K562 (cell line): ENCODE results near the gene UBXN2A. TPM values are rescaled to one million over a fixed set of nuclear protein-coding genes. Genes with fewer than 3 reads are reported as not detected.
"Not testable (repeated sequence)": the region's sequence is repeated elsewhere in the genome, so short reads cannot be mapped to it uniquely, and the experiment has no call there.

Experiments
- ATAC-seq: fragments of 200-7000 bp; cut with Tn5 transposase; 3 replicates; pipeline ENCODE4 v1.9.1; 2020; ENCODE audit warnings: moderate library complexity
- BruUV-seq: library from RNA; stranded (reverse); fragments of 400-500 nt; replicated peaks from 2 replicates; lab custom pipeline; 2021; lab: Mats Ljungman, UMichigan
- CTCF ChIA-PET: fragments of 300-600 bp; formaldehyde crosslinking; extraction: SDS; loops from one replicate; lab custom pipeline; 2021; ENCODE audit warnings: low intra/inter-chr PET ratio; lab: Yijun Ruan, JAX
- POLR2A ChIA-PET: fragments of 300-600, 350-650 bp; sonication (Branson Sonifier 250); formaldehyde crosslinking; extraction: SDS; loops from one replicate; lab custom pipeline; 2021; ENCODE audit warnings: antibody characterized with exemption, inconsistent platforms; lab: Yijun Ruan, JAX
- DNase-seq, 4 experiments: peaks; one replicate each; pipeline versions ENCODE4 v3.0.0 to v3.0.0-alpha.2; 2011 to 2018; ENCODE audit warnings: low spot score in 3 of 4, mixed read lengths in 3 of 4; ENCODE audit errors: extremely low read depth in 1 of 4
- FAIRE-seq: peaks from 2 replicates; lab custom pipeline; 2011; peaks lifted over from hg19 to GRCh38; lab: Jason Lieb, UNC
- H2AFZ ChIP-seq: 2 replicates; pipeline ENCODE4 v1.6.0; 2011; ENCODE audit warnings: low read depth, low read length, control low read depth, inconsistent platforms
- H3K27ac ChIP-seq: fragments of 200-600 bp; 3 replicates; pipeline ENCODE4 v1.8.0; 2011; ENCODE audit warnings: low read depth, mild to moderate bottlenecking, control low read depth, inconsistent platforms, low read length, moderate library complexity, mixed read lengths; ENCODE audit errors: extremely low read depth
- H3K27me3 ChIP-seq, 2 experiments: fragments of 300-600 bp in 1 of 2; 2 replicates in 1 of 2; 3 replicates in 1 of 2; pipeline versions ENCODE4 v1.6.0 to v1.8.0; 2011; ENCODE audit warnings: inconsistent platforms in 2 of 2, low read length in 2 of 2, mild to moderate bottlenecking in 1 of 2, mixed read lengths in 1 of 2, moderate library complexity in 1 of 2; ENCODE audit not compliant: control insufficient read depth in 2 of 2, insufficient read depth in 2 of 2
- H3K36me3 ChIP-seq: fragments of 300-600 bp; 3 replicates; pipeline ENCODE4 v1.8.0; 2011; ENCODE audit warnings: mild to moderate bottlenecking, low read length, inconsistent platforms; ENCODE audit not compliant: control insufficient read depth, insufficient read depth
- H3K4me1 ChIP-seq, 2 experiments: fragments of 200-600 bp in 1 of 2; replicated peaks in 1 of 2; 2 replicates in 1 of 2; 3 replicates in 1 of 2; pipeline versions ENCODE4 v1.5.1 to v1.8.0; 2011; ENCODE audit warnings: inconsistent platforms in 2 of 2, low read length in 2 of 2, mild to moderate bottlenecking in 1 of 2, mixed read lengths in 1 of 2, moderate library complexity in 1 of 2; ENCODE audit not compliant: control insufficient read depth in 2 of 2, insufficient read depth in 2 of 2
- H3K4me2 ChIP-seq: 2 replicates; pipeline ENCODE4 v1.6.1; 2011; ENCODE audit warnings: low read length, control low read depth, inconsistent platforms, mixed read lengths; ENCODE audit not compliant: insufficient read depth
- H3K4me3 ChIP-seq: fragments of 200-600 bp; sonication (generic), shearing (Covaris generic); 2 replicates; pipeline ENCODE4 v1.5.1; 2016; ENCODE audit warnings: control low read depth, inconsistent platforms
- H3K79me2 ChIP-seq: fragments of 200-600 bp; 3 replicates; pipeline ENCODE4 v1.8.0; 2011; ENCODE audit warnings: low read length, inconsistent platforms; ENCODE audit not compliant: control insufficient read depth, insufficient read depth
- H3K9ac ChIP-seq, 2 experiments: 2 replicates each; pipeline versions ENCODE4 v1.6.0 to v1.6.1; 2011; ENCODE audit warnings: low read depth in 2 of 2, low read length in 2 of 2, control low read depth in 1 of 2, inconsistent platforms in 1 of 2, mild to moderate bottlenecking in 1 of 2, mixed read lengths in 1 of 2; ENCODE audit not compliant: insufficient read depth in 1 of 2
- H3K9me1 ChIP-seq: one replicate; pipeline ENCODE4 v1.6.0; 2011; ENCODE audit warnings: inconsistent platforms, mild to moderate bottlenecking, low read length, moderate library complexity; ENCODE audit not compliant: control insufficient read depth, insufficient read depth
- H3K9me3 ChIP-seq: replicated peaks from 2 replicates; pipeline ENCODE4 v1.5.1; 2011; ENCODE audit warnings: low read depth, low read length, inconsistent platforms; ENCODE audit not compliant: control insufficient read depth, insufficient read depth
- H4K20me1 ChIP-seq: replicated peaks from 2 replicates; pipeline ENCODE4 v1.6.1; 2011; ENCODE audit warnings: low read length, inconsistent platforms, mixed read lengths; ENCODE audit not compliant: control insufficient read depth, insufficient read depth
- BCOR ChIP-seq: fragments of 450-650 bp; IDR thresholded peaks from 2 replicates; pipeline ENCODE4 v1.6.1; 2016
- BDP1 ChIP-seq: IDR thresholded peaks from 3 replicates; pipeline ENCODE4 v1.6.1; 2011; ENCODE audit not compliant: insufficient read length, insufficient read depth
- FOXP1 ChIP-seq: sonication (generic); formaldehyde crosslinking; IDR thresholded peaks from 2 replicates; pipeline ENCODE4 v1.8.0; 2022; ENCODE audit warnings: mild to moderate bottlenecking, missing genetic modification reagents
- MAFK ChIP-seq: IDR thresholded peaks from 2 replicates; pipeline ENCODE4 v1.6.1; 2011; ENCODE audit warnings: low read length, improper control_type of control experiment
- NCOA2 ChIP-seq, 2 experiments: fragments of 450-650 bp; IDR thresholded peaks; 2 replicates each; pipeline ENCODE4 v1.6.1; 2018; ENCODE audit warnings: mild to moderate bottlenecking in 2 of 2, moderate library complexity in 1 of 2; ENCODE audit not compliant: partially characterized antibody in 2 of 2
- NR4A1 ChIP-seq, 2 experiments: fragments of 250-450 bp in 1 of 2; fragments of 450-650 bp in 1 of 2; sonication (Bioruptor Pico) in 1 of 2; IDR thresholded peaks; 2 replicates each; pipeline versions ENCODE4 v1.4.0 to v1.6.1; 2016 to 2020; ENCODE audit warnings: mild to moderate bottlenecking in 2 of 2, missing compliant biosample characterization in 1 of 2, missing genetic modification characterization in 1 of 2, moderate library complexity in 1 of 2
- RAD21 ChIP-seq, 2 experiments: fragments of 250-450 bp in 1 of 2; fragments of 450-650 bp in 1 of 2; sonication (Bioruptor Pico) in 1 of 2; formaldehyde crosslinking in 1 of 2; IDR thresholded peaks in 1 of 2; conservative IDR thresholded peaks in 1 of 2; 2 replicates each; pipeline versions ENCODE4 v1.4.0 to v1.8.0; 2020 to 2022; ENCODE audit warnings: mild to moderate bottlenecking in 2 of 2, moderate library complexity in 1 of 2
- SIN3A ChIP-seq, 2 experiments: fragments of 150-350 bp in 1 of 2; IDR thresholded peaks; 2 replicates each; pipeline ENCODE4 v1.6.1; 2011 to 2016; ENCODE audit warnings: borderline replicate concordance in 2 of 2, low read depth in 2 of 2, low read length in 2 of 2, mild to moderate bottlenecking in 2 of 2, moderate library complexity in 2 of 2; ENCODE audit not compliant: control insufficient read depth in 1 of 2
- TRIM28 ChIP-seq: fragments of 450-650 bp; IDR thresholded peaks from 2 replicates; pipeline ENCODE4 v1.6.1; 2017
- ZNF184 ChIP-seq: sonication (generic); formaldehyde crosslinking; IDR thresholded peaks from 2 replicates; pipeline ENCODE4 v1.5.0; 2020; ENCODE audit warnings: missing genetic modification reagents
- ZNF408 ChIP-seq: fragments of 250-450 bp; sonication (Bioruptor Pico); IDR thresholded peaks from 2 replicates; pipeline ENCODE4 v1.4.0; 2020; ENCODE audit warnings: low read depth, mild to moderate bottlenecking, moderate library complexity
- ZNF589 ChIP-seq: fragments of 200-800 bp; sonication (Bioruptor generic); IDR thresholded peaks from 2 replicates; pipeline ENCODE4 v1.6.1; 2016; ENCODE audit warnings: low read depth, missing genetic modification characterization, missing compliant biosample characterization
- WGBS: fragments of 100-300 bp; shearing (Covaris generic); methylation state at CpG from one replicate; pipeline ENCODE4 v1.1.6; 2016; ENCODE audit warnings: low coverage, mixed read lengths; ENCODE audit not compliant: insufficient coverage; ENCODE audit errors: missing lambda C conversion rate; 5-methylcytosine and 5-hydroxymethylcytosine counted together
- in situ Hi-C: fragments of 300-500 bp; cut with MboI; formaldehyde crosslinking; loops from 4 replicates; pipeline ENCODE4 v1.15.0; 2018; ENCODE audit warnings: inconsistent platforms, mixed read lengths
- intact Hi-C: fragments of 100-400 bp; cut with micrococcal nuclease; formaldehyde crosslinking; loops from 2 replicates; pipeline ENCODE4 v1.14.2; 2022
- polyA plus RNA-seq, 8 experiments: library from polyadenylated mRNA; depleted of rRNA in 4 of 8; stranded (reverse) in 5 of 8; unstranded in 3 of 8; fragments of >200 nt; fragmentation: Nextera tagmentation in 2 of 8; fragmentation: Illumina TruSeq in 1 of 8; extraction: Ambion mirVana in 2 of 8; extraction: Trizol in 1 of 8; gene quantifications; 2 replicates each; pipeline versions ENCODE4 v1.2.1 to v1.2.3, GENCODE V29; 2011 to 2014; ENCODE audit warnings: inconsistent platforms in 1 of 8, missing spikeins in 1 of 8
- total RNA-seq, 7 experiments: library from RNA; depleted of rRNA in 6 of 7; stranded (reverse); fragments of >200 nt in 6 of 7; fragmentation: Illumina TruSeq in 2 of 7; extraction: Trizol in 2 of 7; gene quantifications; 2 replicates each; pipeline versions ENCODE4 v1.2.1 to v1.2.3, GENCODE V29; 2011 to 2021; ENCODE audit warnings: low replicate concordance in 1 of 7

Gene UBXN2A
- total and polyA plus RNA-seq, 9 of the 15 experiments (the other 6 are each of a cell fraction or from before 2014, with no cell fraction given) = 3.4 to 25.6 (median 16.0) TPM

DNA sequence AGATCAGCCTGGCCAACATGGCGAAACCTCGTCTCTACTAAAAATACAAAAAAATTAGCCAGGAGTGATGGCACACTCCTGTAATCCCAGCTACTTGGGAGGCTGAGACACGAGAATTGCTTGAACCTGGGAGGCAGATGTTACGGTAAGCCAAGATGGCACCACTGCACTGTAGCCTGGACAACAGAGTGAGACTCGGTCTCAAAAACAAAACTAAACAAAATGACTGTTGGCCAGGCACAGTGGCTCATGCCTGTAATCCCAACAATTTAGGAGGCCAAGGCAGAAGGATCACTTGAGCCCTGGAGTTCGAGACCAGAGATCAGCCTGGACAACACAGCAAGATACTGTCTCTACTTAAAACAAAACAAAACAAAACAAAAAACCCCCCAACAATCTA lies 102.9 kb downstream of the UBXN2A start:
- H3K4me1 ChIP-seq, H2AFZ ChIP-seq, DNase-seq, BruUV-seq, ATAC-seq, FAIRE-seq, H3K9me3 ChIP-seq, in situ Hi-C loops, H4K20me1 ChIP-seq, intact Hi-C loops, CTCF ChIA-PET, H3K27me3 ChIP-seq, H3K4me3 ChIP-seq, H3K9ac ChIP-seq, H3K4me2 ChIP-seq, H3K27ac ChIP-seq, H3K9me1 ChIP-seq: not testable (repeated sequence)
- Histone ChIP-seq H3K79me2 (peaks cover 51% of the 10 kb centered on the region), H3K36me3 (peaks cover 28% of the 10 kb centered on the region)
- 91% methylated on average over 6 of the region's 6 CpGs for WGBS
- POLR2A ChIA-PET = interaction anchor here (0.6 kb wide), 1 partner anchor 116 kb away, joined by 3 read pairs; the partner anchor contains the start of gene ATAD2B
- TF ChIP-seq BCOR = 0 out of 2 replicates have a peak, but pooled peaks have one; percentile 18

- peak in 1 of 4 experiments; percentile 16 for DNase-seq
- Histone ChIP-seq H4K20me1 (no peaks in the 10 kb centered on the region), H3K9ac (peak overlapping the region in 1 of 2 experiments; percentile 62), H3K27me3 (peaks cover 0 to 6% of the 10 kb centered on the region in 2 experiments; a peak in 1 of 5 replicates), H3K9me1 (no peaks in the 10 kb centered on the region), H3K4me1 (peaks cover 8 to 22% of the 10 kb centered on the region in 2 experiments; a peak in 4 of 5 replicates), H3K4me3 (peak overlapping the region; percentile 64), H3K9me3 (no peaks in the 10 kb centered on the region), H3K4me2 (peak overlapping the region; percentile 82), H3K79me2 (peaks cover 42% of the 10 kb centered on the region), H3K27ac (peak overlapping the region; percentile 52), H3K36me3 (peaks cover 8% of the 10 kb centered on the region; the same call in 1 of the 3 replicates), H2AFZ (no peak overlapping the region)
- ATAC-seq = no peak
- in situ Hi-C loops = no loop called here
- FAIRE-seq = no peak
- ChIA-PET POLR2A (interaction anchor here (0.5 to 2.1 kb wide), 5 partner anchors 9 to 176 kb away, joined by 3 to 8 read pairs (median 5); partner anchors contain the start of genes ATAD2B and SF3B6), CTCF (no interaction called here)
- BruUV-seq = no TSS peak
- 17% methylated on average over 7 of the region's 11 CpGs for WGBS
- intact Hi-C loops = no loop called here
- TF ChIP-seq ZNF408 (CRISPR knock-in tag) (no peak), NR4A1 (CRISPR knock-in tag; IDR thresholded peaks at IDR 0.05) (no peak), NR4A1 (tag; IDR thresholded peaks at IDR 0.05) (no peak), NCOA2 (IDR thresholded peaks at IDR 0.05; ENCODE audit: partially characterized antibody in 2 of 2) (no peak), RAD21 (CRISPR knock-in tag; conservative IDR thresholded peaks at IDR 0.05 in 1 of 2, IDR thresholded peaks at IDR 0.05 in 1 of 2) (no peak), BDP1 (no peak), FOXP1 (CRISPR knock-in tag) (no peak), MAFK (peak; percentile 9; the same call in 1 of the 2 replicates), ZNF184 (no peak), TRIM28 (no peak), SIN3A (IDR thresholded peaks at IDR 0.05; ENCODE audit: borderline replicate concordance in 2 of 2, control insufficient read depth in 1 of 2, low read depth in 2 of 2, low read length in 2 of 2) (no peak), ZNF589 (no peak)
Observed at GRCh38 chr2:24045511-24046508, 105.5 kb downstream of the UBXN2A start.
